IMR-90 (cell line): ENCODE measurements around the gene SLC31A1. TPM values are rescaled to one million over a fixed set of nuclear protein-coding genes. Genes with fewer than 3 reads are reported as not detected.

Source experiments
- ATAC-seq: fragments of 200-7000 bp; cut with Tn5 transposase; 2 replicates; pipeline ENCODE4 v1.9.1; 2020; ENCODE audit warnings: low read depth, mild to moderate bottlenecking, moderate library complexity
- BruUV-seq: library from RNA; stranded (reverse); fragments of 400-500 nt; replicated peaks from 2 replicates; lab custom pipeline; 2021; lab: Mats Ljungman, UMichigan
- CTCF ChIA-PET: fragments of 300-600 bp; formaldehyde crosslinking; extraction: SDS; loops from one replicate; lab custom pipeline; 2021; ENCODE audit warnings: antibody characterized with exemption; lab: Yijun Ruan, JAX
- POLR2A ChIA-PET: fragments of 300-600 bp; sonication (Branson Sonifier 250); formaldehyde crosslinking; loops from one replicate; lab custom pipeline; 2022; ENCODE audit warnings: antibody characterized with exemption; ENCODE audit not compliant: unreplicated experiment; lab: Charles Lee
- DNase-seq: peaks from one replicate; pipeline ENCODE4 v3.0.0; 2013
- H2AFZ ChIP-seq: replicated peaks from 2 replicates; pipeline ENCODE3; 2013; ENCODE audit warnings: low read length, mild to moderate bottlenecking; ENCODE audit not compliant: poor library complexity
- H2AK5ac ChIP-seq: 2 replicates; pipeline ENCODE4 v1.6.1; 2013; ENCODE audit warnings: low read depth, low read length, inconsistent platforms
- H2AK9ac ChIP-seq: replicated peaks from 2 replicates; pipeline ENCODE3; 2013; ENCODE audit warnings: mild to moderate bottlenecking, low read depth, low read length, moderate library complexity; ENCODE audit not compliant: poor library complexity
- H2BK120ac ChIP-seq: 2 replicates; pipeline ENCODE4 v1.6.1; 2013; ENCODE audit warnings: low read depth, low read length, inconsistent platforms
- H2BK15ac ChIP-seq: 3 replicates; pipeline ENCODE4 v1.6.1; 2013; ENCODE audit warnings: low read depth, low read length, inconsistent platforms
- H2BK20ac ChIP-seq: 2 replicates; pipeline ENCODE4 v1.6.1; 2013; ENCODE audit warnings: low read depth, mild to moderate bottlenecking, inconsistent platforms, low read length, moderate library complexity
- H2BK5ac ChIP-seq: 2 replicates; pipeline ENCODE4 v1.6.1; 2013; ENCODE audit warnings: mild to moderate bottlenecking, low read depth, low read length, inconsistent platforms; ENCODE audit not compliant: poor library complexity, severe bottlenecking
- H3K14ac ChIP-seq: replicated peaks from 2 replicates; pipeline ENCODE4 v1.6.1; 2013; ENCODE audit warnings: low read depth, low read length, inconsistent platforms
- H3K18ac ChIP-seq: 2 replicates; pipeline ENCODE4 v1.6.1; 2013; ENCODE audit warnings: low read depth, low read length, control low read depth
- H3K23ac ChIP-seq: 2 replicates; pipeline ENCODE4 v1.6.1; 2013; ENCODE audit warnings: low read depth, low read length, inconsistent platforms
- H3K27ac ChIP-seq: 2 replicates; pipeline ENCODE4 v1.5.1; 2013; ENCODE audit warnings: mild to moderate bottlenecking, control low read depth, low read length; ENCODE audit not compliant: insufficient read depth
- H3K27me3 ChIP-seq: 2 replicates; pipeline ENCODE4 v1.6.1; 2013; ENCODE audit warnings: low read length; ENCODE audit not compliant: control insufficient read depth, insufficient read depth
- H3K36me3 ChIP-seq: 2 replicates; pipeline ENCODE4 v1.6.1; 2013; ENCODE audit warnings: low read length, mixed read lengths; ENCODE audit not compliant: control insufficient read depth, insufficient read depth
- H3K4ac ChIP-seq: 2 replicates; pipeline ENCODE4 v1.6.1; 2013; ENCODE audit warnings: low read depth, low read length, inconsistent platforms
- H3K4me1 ChIP-seq: 2 replicates; pipeline ENCODE4 v1.6.1; 2013; ENCODE audit warnings: low read length, mixed read lengths; ENCODE audit not compliant: control insufficient read depth, insufficient read depth
- H3K4me2 ChIP-seq: 2 replicates; pipeline ENCODE4 v1.6.1; 2013; ENCODE audit warnings: low read depth, mild to moderate bottlenecking, control low read depth, low read length, moderate library complexity
- H3K4me3 ChIP-seq: 2 replicates; pipeline ENCODE4 v1.5.1; 2013; ENCODE audit warnings: low read depth, mild to moderate bottlenecking, control low read depth, low read length, moderate library complexity; ENCODE audit not compliant: insufficient read depth
- H3K56ac ChIP-seq: 2 replicates; pipeline ENCODE4 v1.6.1; 2013; ENCODE audit warnings: low read length, inconsistent platforms; ENCODE audit not compliant: insufficient read depth; ENCODE audit errors: extremely low read depth
- H3K79me1 ChIP-seq, 2 experiments: 2 replicates each; pipeline ENCODE4 v1.6.1; 2013; ENCODE audit warnings: low read length in 2 of 2, inconsistent platforms in 1 of 2, low read depth in 1 of 2
- H3K9ac ChIP-seq: 2 replicates; pipeline ENCODE4 v1.6.1; 2013; ENCODE audit warnings: low read depth, low read length, control low read depth
- H3K9me1 ChIP-seq: 2 replicates; pipeline ENCODE4 v1.6.1; 2013; ENCODE audit warnings: low read length, inconsistent platforms; ENCODE audit not compliant: insufficient read depth
- H3K9me3 ChIP-seq: 2 replicates; pipeline ENCODE4 v1.6.1; 2013; ENCODE audit warnings: low read length; ENCODE audit not compliant: control insufficient read depth, insufficient read depth
- H4K20me1 ChIP-seq: 2 replicates; pipeline ENCODE4 v1.6.1; 2013; ENCODE audit warnings: low read length, inconsistent platforms; ENCODE audit not compliant: insufficient read depth
- H4K5ac ChIP-seq: 2 replicates; pipeline ENCODE4 v1.6.1; 2013; ENCODE audit warnings: mild to moderate bottlenecking, low read depth, low read length, control low read depth
- H4K8ac ChIP-seq, 2 experiments: 2 replicates each; pipeline ENCODE4 v1.6.1; 2013; ENCODE audit warnings: low read depth in 2 of 2, low read length in 2 of 2, control low read depth in 1 of 2, inconsistent platforms in 1 of 2
- H4K91ac ChIP-seq: 2 replicates; pipeline ENCODE4 v1.6.1; 2013; ENCODE audit warnings: low read depth, low read length, inconsistent platforms; ENCODE audit not compliant: insufficient read depth
- BHLHE40 ChIP-seq: fragments of 150-350 bp; IDR thresholded peaks from 2 replicates; pipeline ENCODE4 v1.6.1; 2016; ENCODE audit warnings: mild to moderate bottlenecking, low read depth, low read length
- CEBPB ChIP-seq: IDR thresholded peaks from 2 replicates; pipeline ENCODE4 v1.6.1; 2012; ENCODE audit warnings: low read depth, low read length, improper control_type of control experiment
- CHD1 ChIP-seq: IDR thresholded peaks from 2 replicates; pipeline ENCODE4 v1.6.1; 2012; ENCODE audit warnings: low read depth, low read length, improper control_type of control experiment
- CTCF ChIP-seq: conservative IDR thresholded peaks from 2 replicates; pipeline ENCODE4 v1.5.1; 2012; ENCODE audit warnings: mild to moderate bottlenecking, low read depth, low read length, improper control_type of control experiment
- FOS ChIP-seq: fragments of 150-350 bp; IDR thresholded peaks from 2 replicates; pipeline ENCODE4 v1.6.1; 2016; ENCODE audit warnings: low read depth, low read length
- MAFK ChIP-seq: IDR thresholded peaks from 2 replicates; pipeline ENCODE4 v1.6.1; 2012; ENCODE audit warnings: low read depth, low read length, improper control_type of control experiment
- MAZ ChIP-seq: IDR thresholded peaks from 2 replicates; pipeline ENCODE4 v1.6.1; 2012; ENCODE audit warnings: low read depth, mild to moderate bottlenecking, low read length, improper control_type of control experiment, moderate library complexity, borderline replicate concordance
- MXI1 ChIP-seq: IDR thresholded peaks from 2 replicates; pipeline ENCODE4 v1.6.1; 2012; ENCODE audit warnings: low read depth, mild to moderate bottlenecking, low read length, moderate library complexity, borderline replicate concordance
- NFE2L2 ChIP-seq: fragments of 150-350 bp; IDR thresholded peaks from 2 replicates; pipeline ENCODE4 v1.6.1; 2016; ENCODE audit warnings: low read depth, mild to moderate bottlenecking, low read length
- POLR2A ChIP-seq: IDR thresholded peaks from 2 replicates; pipeline ENCODE4 v1.6.1; 2012; ENCODE audit warnings: mild to moderate bottlenecking, low read depth, low read length
- RAD21 ChIP-seq: IDR thresholded peaks from 2 replicates; pipeline ENCODE4 v1.6.1; 2012; ENCODE audit warnings: low read length, improper control_type of control experiment
- RCOR1 ChIP-seq: IDR thresholded peaks from 2 replicates; pipeline ENCODE4 v1.6.1; 2012; ENCODE audit warnings: mild to moderate bottlenecking, low read length, improper control_type of control experiment; ENCODE audit not compliant: insufficient replicate concordance
- RFX5 ChIP-seq: IDR thresholded peaks from 2 replicates; pipeline ENCODE4 v1.8.0; 2012; ENCODE audit warnings: low read depth, mild to moderate bottlenecking, low read length, moderate library complexity
- SMC3 ChIP-seq: fragments of 150-350 bp; IDR thresholded peaks from 2 replicates; pipeline ENCODE4 v1.6.1; 2016; ENCODE audit warnings: low read depth, mild to moderate bottlenecking, antibody characterized with exemption, low read length, moderate library complexity
- WGBS, 2 experiments: methylation state at CpG; one replicate each; pipeline versions ENCODE4 v1.1.5 to v1.1.7; 2013; ENCODE audit warnings: missing lambda C conversion rate in 2 of 2; ENCODE audit not compliant: insufficient read length in 1 of 2; ENCODE audit errors: extremely low coverage in 2 of 2; 5-methylcytosine and 5-hydroxymethylcytosine counted together
- dilution Hi-C: fragments of 300-500 bp; cut with HindIII; formaldehyde crosslinking; loops from one replicate; pipeline ENCODE4 v1.14.3; 2018; ENCODE audit warnings: low sequenced_read_pairs; ENCODE audit not compliant: unreplicated experiment
- in situ Hi-C: fragments of 300-500 bp; cut with MboI; formaldehyde crosslinking; loops from 3 replicates; pipeline ENCODE4 v1.14.3; 2019; ENCODE audit warnings: low sequenced_read_pairs, inconsistent platforms, mixed read lengths
- intact Hi-C: fragments of 100-400 bp; cut with micrococcal nuclease; formaldehyde crosslinking; loops from 2 replicates; pipeline ENCODE4 v1.10.0; 2022
- polyA plus RNA-seq, 3 experiments: library from polyadenylated mRNA; depleted of rRNA; stranded (reverse); fragments of >200 nt; gene quantifications; 2 replicates each; pipeline ENCODE4 v1.2.3, GENCODE V29; 2012; ENCODE audit warnings: low replicate concordance in 1 of 3
- total RNA-seq: library from RNA; depleted of rRNA; stranded (reverse); fragments of >200 nt; gene quantifications from 2 replicates; pipeline ENCODE4 v1.2.3, GENCODE V29; 2012
- TF ChIP-seq, protein P1 (sequence below): fragments of 150-350 bp; IDR thresholded peaks from 2 replicates; pipeline ENCODE4 v1.6.1; 2016; ENCODE audit warnings: low read depth, mild to moderate bottlenecking, low read length, moderate library complexity, borderline replicate concordance
- TF ChIP-seq, protein P2 (sequence below): fragments of 150-350 bp; IDR thresholded peaks from 2 replicates; pipeline ENCODE4 v1.6.1; 2017; ENCODE audit warnings: mild to moderate bottlenecking, antibody characterized with exemption, low read length, low read depth

The SLC31A1 gene
- total and polyA plus RNA-seq, 2 of the 4 experiments (the other 2 are of a cell fraction): 17.9 to 23.3 TPM

DNA sequence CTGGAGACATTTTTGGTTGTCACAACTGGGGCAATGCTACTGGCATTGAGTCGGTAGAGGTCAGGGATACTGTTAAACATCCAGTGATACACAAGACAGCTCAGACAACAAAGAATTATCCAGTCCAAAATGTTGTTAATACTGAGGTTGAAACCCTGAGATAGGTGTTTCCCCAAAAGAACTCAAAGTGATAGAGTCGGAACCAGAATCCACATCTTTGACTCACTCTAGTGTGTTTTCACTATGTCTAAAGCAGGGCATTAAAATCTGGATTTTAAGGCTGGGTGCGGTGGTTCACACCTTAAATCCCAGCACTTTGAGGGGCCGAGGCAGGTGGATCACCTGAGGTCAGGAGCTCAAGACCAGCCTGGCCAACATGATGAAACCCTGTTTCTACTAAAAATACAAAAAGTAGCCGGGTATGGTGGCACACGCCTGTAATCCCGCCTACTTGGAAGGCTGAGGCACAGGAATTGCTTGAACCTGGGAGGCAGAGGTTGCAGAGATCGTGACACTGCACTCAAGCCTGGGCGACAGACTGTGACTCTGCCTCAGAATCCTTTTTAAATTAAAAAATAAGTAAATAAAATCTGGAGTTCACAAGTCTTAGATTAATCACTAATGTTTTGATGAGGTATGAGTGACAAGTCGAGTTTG is 17.0 kb downstream of the SLC31A1 start:
- no peak overlapping the region for H4K5ac ChIP-seq
- no CpG with 5 or more reads among the region's 10 CpGs for whole genome bisulfite sequencing, 2 experiments
- no peak overlapping the region for H2AK5ac ChIP-seq
- H2BK15ac ChIP-seq: no peak overlapping the region
- no peak overlapping the region for H3K14ac ChIP-seq
- DNase-seq (no peak), ATAC-seq (no peak)
- BruUV-seq: no TSS peak
- H4K20me1 ChIP-seq: peaks cover 50% of the 10 kb centered on the region; the same call in 1 of the 2 replicates
- H2AFZ ChIP-seq: no peak overlapping the region
- H3K56ac ChIP-seq: no peak overlapping the region
- no peak overlapping the region for H2AK9ac ChIP-seq
- H3K27ac ChIP-seq: no peak overlapping the region
- no peak overlapping the region for H3K23ac ChIP-seq
- ChIA-PET POLR2A (no interaction called here), CTCF (no interaction called here)
- no peak overlapping the region for H3K9ac ChIP-seq
- no peaks in the 10 kb centered on the region; the same call in 1 of the 2 replicates for H3K4me1 ChIP-seq
- no peak overlapping the region for H2BK20ac ChIP-seq
- H3K36me3 ChIP-seq: no peaks in the 10 kb centered on the region
- no peaks in the 10 kb centered on the region for H3K9me3 ChIP-seq
- no peak overlapping the region for H4K8ac ChIP-seq
- no peak overlapping the region for H3K4me2 ChIP-seq
- no peak overlapping the region for H2BK120ac ChIP-seq
- H3K79me1 ChIP-seq: peaks cover 27 to 57% of the 10 kb centered on the region in 2 experiments
- in situ Hi-C loops: no loop called here
- H3K18ac ChIP-seq: no peak overlapping the region
- H3K4ac ChIP-seq: no peak overlapping the region
- dilution Hi-C loops: no loop called here
- no peak overlapping the region for H4K91ac ChIP-seq
- H3K9me1 ChIP-seq: no peaks in the 10 kb centered on the region
- intact Hi-C loops: no loop called here
- no peak overlapping the region for H2BK5ac ChIP-seq
- no peak overlapping the region for H3K4me3 ChIP-seq
- no peak for TF ChIP-seq CHD1
- no peak for TF ChIP-seq NFE2L2
- no peak for TF ChIP-seq RCOR1
- no peak for TF ChIP-seq FOS
- no peak for TF ChIP-seq SMC3
- TF ChIP-seq CTCF: no peak
- no peak for TF ChIP-seq MXI1
- TF ChIP-seq, protein P1, sequence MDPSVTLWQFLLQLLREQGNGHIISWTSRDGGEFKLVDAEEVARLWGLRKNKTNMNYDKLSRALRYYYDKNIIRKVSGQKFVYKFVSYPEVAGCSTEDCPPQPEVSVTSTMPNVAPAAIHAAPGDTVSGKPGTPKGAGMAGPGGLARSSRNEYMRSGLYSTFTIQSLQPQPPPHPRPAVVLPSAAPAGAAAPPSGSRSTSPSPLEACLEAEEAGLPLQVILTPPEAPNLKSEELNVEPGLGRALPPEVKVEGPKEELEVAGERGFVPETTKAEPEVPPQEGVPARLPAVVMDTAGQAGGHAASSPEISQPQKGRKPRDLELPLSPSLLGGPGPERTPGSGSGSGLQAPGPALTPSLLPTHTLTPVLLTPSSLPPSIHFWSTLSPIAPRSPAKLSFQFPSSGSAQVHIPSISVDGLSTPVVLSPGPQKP: no peak
- TF ChIP-seq MAFK: no peak
- TF ChIP-seq MAZ: no peak
- no peak for TF ChIP-seq CEBPB
- TF ChIP-seq RAD21: no peak
- TF ChIP-seq, protein P2, sequence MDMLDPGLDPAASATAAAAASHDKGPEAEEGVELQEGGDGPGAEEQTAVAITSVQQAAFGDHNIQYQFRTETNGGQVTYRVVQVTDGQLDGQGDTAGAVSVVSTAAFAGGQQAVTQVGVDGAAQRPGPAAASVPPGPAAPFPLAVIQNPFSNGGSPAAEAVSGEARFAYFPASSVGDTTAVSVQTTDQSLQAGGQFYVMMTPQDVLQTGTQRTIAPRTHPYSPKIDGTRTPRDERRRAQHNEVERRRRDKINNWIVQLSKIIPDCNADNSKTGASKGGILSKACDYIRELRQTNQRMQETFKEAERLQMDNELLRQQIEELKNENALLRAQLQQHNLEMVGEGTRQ: no peak
- no peak for TF ChIP-seq BHLHE40
- no peak for TF ChIP-seq POLR2A
- TF ChIP-seq RFX5: no peak
- no peaks in the 10 kb centered on the region for H3K27me3 ChIP-seq
